Ramos (cell line): ENCODE results near the gene RASSF6.
"Not testable (repeated sequence)": the region's sequence is repeated elsewhere in the genome, so short reads cannot be mapped to it uniquely, and the experiment has no call there.

ENCODE experiments used
- in situ Hi-C: fragments of 300-500 bp; cut with MboI; formaldehyde crosslinking; loops from one replicate; pipeline ENCODE4 v1.14.3; 2022; ENCODE audit warnings: low sequenced_read_pairs; ENCODE audit not compliant: unreplicated experiment

The RASSF6 gene

DNA sequence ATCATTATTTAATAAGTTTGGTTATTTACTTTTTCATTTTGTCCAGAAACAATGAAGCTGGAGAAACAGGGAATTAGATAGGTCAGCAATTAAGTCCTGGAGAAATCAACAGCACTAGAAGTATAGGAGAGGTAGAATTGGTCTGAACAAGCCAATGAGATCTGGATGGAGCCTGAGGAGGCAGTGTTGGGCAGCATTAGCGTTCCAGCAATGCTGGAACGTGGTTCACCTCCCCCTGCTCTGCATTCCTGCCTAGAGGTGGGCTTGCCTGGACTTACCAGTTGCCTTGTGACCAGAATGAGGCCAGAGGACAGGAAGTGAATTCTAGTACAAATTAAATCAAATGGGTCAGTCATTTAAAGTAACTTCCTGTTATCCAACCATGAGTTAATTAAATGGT, 4.6 kb downstream of the RASSF6 start:
- in situ Hi-C loops: loop anchor here (25.0 kb wide), 1 partner anchor 553 kb away; the partner anchor contains the start of gene COX18

DNA sequence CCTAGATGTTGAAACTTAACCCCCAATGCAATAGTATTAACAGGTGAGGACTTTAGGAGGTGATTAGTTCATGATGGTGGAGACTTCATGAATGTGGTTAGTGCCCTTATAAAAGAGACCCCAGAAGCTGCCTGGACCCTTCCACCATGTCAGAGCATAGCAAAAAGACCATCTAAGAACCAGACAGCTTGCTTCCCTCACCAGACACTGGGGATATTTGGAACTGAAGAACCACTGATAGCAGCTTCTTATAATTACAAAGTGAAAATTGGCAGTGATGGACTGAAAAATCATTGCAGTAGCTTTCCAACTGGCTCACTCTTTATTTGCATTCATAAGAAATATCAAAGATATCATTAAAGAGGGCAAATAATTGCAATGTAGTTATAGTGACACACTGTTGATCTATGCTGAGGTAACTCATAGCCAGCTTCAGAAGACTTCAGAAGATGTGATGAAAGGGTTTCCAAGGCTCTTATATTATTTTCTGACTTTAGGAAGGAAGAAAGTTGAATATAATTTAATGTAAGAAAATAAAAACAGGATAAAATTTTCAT, 5.8 kb downstream of the RASSF6 start:
- in situ Hi-C loops: loop anchor here (25.0 kb wide), 1 partner anchor 552 kb away; the partner anchor contains the start of gene COX18

DNA sequence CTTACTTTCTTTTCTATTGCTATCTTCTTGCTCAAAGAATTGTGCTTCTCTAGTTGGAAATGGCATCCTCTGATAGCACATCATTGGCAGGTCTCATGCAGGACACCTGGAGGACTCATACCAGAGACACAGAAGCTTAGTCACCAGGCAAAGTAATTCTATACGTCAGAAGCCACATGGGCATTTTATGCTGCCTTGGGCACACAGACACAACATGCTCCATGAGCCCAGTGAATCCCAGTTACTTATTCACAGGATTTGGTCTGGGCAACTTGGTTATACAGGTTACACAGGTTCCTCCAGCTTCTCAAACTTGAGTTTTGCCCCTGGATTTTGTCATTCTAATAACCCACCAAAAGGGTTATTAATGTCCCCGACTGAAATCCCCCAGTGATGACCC, 7.1 kb downstream of the RASSF6 start:
- in situ Hi-C loops: loop anchor here (25.0 kb wide), 1 partner anchor 551 kb away; the partner anchor contains the start of gene COX18

DNA sequence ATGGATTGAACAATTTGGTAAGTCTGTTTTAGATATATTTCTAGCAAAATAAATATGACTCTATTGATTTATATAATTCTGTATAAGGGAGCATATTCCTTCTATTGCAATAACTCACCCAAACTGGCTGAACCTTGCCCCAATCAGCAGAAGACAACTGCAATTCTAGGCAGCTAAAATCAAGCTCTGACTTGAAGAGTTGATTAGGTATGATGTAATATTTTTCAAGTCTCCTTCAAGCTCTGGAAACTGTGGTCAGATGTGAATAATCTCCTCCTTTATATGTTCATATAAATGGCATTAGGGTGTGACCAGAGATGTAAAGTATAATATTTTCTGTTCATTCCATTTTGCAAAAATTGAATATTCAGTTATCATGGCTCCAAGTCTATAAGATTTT, 8.2 kb downstream of the RASSF6 start:
- in situ Hi-C loops: loop anchor here (25.0 kb wide), 1 partner anchor 550 kb away; the partner anchor contains the start of gene COX18

- in situ Hi-C loops: loop anchor here (25.0 kb wide), 1 partner anchor 547 kb away; the partner anchor contains the start of gene COX18
These were observed 10.5 kb downstream of the RASSF6 start for GRCh38 chr4:73609706-73610105.

DNA sequence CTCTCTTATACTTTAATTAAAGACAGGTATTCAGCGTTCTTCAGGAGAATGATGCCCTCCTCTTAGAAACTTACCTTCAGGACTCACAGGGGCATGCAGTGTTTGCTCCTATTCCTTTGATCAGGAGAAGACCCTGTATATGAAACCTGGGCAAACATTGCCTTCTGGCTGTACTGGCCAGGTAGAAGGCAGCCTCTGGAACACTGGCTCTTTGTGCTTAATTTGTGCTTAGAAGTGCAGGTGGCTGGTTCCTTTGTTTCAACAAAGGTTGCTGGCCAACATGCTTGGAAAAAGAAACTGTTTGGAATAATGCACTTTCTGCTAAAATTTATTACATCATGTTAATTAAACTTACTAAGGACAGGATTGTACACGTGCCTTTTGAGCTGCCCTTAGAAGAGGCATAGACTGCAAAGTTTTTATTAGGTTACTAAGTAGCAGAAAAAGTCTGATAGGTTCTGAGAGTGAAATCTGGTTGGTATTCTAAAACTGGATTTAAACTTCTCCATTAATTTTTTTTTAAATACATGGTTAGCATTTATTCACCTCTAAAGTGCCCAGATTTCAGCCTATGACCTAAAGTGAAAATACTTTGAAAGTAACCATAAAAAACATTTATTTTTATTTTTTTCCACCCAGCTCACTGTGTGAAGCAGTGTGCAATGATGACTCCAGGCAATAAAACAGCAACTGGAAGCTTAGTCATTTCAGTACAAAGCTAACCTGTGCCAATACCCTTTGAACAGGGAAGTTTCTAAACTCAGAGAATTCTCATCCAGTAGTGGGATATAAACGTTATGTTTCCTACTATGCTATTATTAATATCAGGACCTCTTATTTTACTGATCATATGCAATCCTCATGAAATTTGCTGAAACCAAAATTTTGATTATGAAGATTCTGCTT, 11.3 kb downstream of the RASSF6 start:
- in situ Hi-C loops: loop anchor here (25.0 kb wide), 1 partner anchor 547 kb away; the partner anchor contains the start of gene COX18

DNA sequence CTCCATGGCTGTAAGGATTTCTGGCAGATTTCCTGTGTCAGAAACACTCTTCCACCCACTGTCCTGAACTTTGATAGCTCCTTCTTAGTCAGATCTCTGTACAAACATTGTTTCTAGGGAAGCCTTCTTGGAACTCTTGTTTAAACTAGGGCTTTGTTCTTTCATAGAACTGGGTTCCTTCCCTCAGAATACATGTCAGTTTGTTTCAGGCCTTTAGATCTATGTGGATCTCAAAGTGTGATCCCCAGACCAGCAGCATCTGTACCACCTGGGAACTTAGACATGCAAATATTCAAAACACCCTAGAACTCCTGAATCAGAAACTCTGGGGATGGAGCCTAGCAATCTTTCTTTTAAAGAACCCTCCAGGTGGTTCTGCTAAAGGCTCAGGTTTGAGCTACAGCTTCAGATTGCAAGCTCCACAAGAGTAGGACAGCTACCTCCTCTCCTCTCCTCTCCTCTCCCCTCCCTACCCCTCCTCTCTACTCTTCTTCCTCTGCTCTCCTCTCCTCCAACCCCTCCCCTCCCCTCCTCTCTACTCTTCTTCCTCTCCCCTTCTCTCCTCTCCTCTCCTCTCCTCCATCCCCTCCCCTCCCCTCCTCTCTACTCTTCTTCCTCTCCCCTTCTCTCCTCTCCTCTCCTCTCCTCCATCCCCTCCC, 12.7 kb downstream of the RASSF6 start:
- in situ Hi-C loops: loop anchor here (25.0 kb wide), 1 partner anchor 545 kb away; the partner anchor contains the start of gene COX18

DNA sequence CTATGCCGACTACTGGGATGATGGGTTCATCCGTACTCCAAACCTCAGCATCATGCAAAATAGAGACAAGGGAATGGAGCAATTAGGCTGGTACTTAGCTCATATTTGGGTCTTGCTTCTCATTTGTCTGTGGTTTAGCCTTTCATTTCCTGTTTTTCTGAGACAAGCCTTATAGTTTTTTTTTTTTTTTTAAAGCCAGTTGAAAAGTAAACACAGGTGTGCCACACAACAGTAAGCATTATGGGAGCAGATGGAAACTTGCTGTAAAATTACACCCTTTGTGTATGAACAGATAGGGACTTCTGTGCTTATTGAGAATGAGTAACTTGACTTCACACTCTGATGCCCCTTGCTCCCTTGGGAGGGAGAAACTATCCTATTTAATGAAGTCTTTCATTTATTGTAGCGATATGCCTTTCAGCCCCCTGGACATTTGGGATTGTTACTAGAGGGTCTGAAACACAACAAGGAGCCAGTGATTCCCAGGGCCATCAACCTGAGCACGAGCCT, 13.7 kb downstream of the RASSF6 start:
- in situ Hi-C loops: loop anchor here (25.0 kb wide), 1 partner anchor 544 kb away; the partner anchor contains the start of gene COX18

DNA sequence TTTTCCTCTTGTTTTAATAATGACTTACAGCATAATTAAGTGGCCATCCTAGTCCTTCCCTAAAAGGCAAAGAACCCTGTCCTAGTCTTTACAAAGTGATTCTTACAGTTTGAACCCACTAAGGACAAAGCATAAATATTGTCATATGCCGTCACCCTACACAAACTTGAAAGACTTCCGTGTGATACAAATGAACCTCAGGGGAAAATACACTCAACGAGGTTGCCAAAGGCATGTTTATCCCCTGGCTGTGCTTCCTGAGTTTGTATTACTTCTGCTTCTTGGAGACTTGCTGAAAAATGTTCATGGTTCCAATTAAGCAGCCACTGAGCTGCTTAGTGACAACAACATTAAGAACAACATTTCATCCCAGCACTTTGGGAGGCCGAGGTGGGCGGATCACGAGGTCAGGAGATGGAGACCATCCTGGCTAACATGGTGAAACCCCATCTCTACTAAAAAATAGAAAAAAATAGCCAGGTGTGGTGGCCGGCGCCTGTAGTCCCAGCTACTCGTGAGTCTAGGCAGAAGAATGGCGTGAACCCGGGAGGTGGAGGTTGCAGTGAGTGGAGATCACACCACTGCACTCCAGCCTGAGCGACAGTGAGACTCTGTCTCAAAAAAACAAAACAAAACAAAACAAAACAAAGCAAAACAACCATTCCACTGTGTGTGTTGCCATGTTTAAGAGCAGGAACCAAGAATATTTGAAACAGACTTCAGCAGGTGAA, 16.2 kb downstream of the RASSF6 start:
- in situ Hi-C loops: loop anchor here (25.0 kb wide), 1 partner anchor 542 kb away; the partner anchor contains the start of gene COX18

- in situ Hi-C loops: loop anchor here (25.0 kb wide), 1 partner anchor 541 kb away; the partner anchor contains the start of gene COX18
These were observed 16.9 kb downstream of the RASSF6 start for GRCh38 chr4:73603271-73603710.

DNA sequence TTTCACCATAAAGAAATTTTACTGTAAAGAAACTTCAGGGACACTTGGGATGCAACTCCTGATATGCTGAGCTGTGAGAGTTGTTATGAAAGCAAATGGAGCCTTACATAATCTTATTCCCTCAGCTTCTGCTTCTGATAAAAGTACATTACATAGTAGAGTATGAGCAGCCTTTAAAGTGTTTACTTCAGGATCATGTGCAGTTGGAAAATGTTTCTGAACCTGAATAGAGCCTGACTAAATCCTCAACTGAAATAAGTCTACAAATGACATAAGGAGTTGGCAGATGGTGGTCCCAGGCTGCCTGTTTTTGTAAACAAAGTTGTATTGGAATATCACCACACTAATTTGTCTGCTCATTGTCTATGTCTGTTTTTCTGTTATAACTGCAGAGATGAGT, 19.3 kb downstream of the RASSF6 start:
- in situ Hi-C loops: loop anchor here (25.0 kb wide), 1 partner anchor 539 kb away; the partner anchor contains the start of gene COX18

- in situ Hi-C loops: no loop called here
These were observed 21.1 kb downstream of the RASSF6 start for GRCh38 chr4:73599182-73599581.

- in situ Hi-C loops: no loop called here
These were observed 22.6 kb downstream of the RASSF6 start for GRCh38 chr4:73597594-73597993.

DNA sequence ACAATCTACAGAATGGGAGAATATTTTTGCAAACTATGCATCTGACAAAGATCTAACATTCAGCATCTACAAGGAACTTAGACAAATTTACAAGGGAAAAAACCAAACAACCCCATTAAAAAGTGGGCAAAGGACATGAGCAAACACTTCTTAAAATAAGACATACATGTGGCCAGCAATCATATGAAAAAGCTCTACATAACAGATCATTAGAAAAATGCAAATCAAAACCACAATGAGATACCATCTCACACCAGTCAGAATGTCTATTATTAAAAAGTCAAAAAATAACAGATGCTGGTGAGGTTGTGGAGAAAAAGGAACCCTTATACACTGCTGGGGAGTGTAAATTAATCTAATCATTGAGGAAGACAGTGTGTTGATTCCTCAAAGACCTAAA, 23.1 kb downstream of the RASSF6 start:
- in situ Hi-C loops: not testable (repeated sequence)

GRCh38 chr4:73596001-73596400, 24.2 kb downstream of the RASSF6 start:
- in situ Hi-C loops: no loop called here

GRCh38 chr4:73593631-73594241, 26.5 kb downstream of the RASSF6 start:
- in situ Hi-C loops: no loop called here

GRCh38 chr4:73589887-73590801, 30.1 kb downstream of the RASSF6 start:
- in situ Hi-C loops: no loop called here

GRCh38 chr4:73589261-73589847, 30.9 kb downstream of the RASSF6 start:
- in situ Hi-C loops: no loop called here
